Fibroblast of skin of left quadriceps (primary cell): ENCODE results near the gene EHD1.
A peak's percentile ranks its signal among the peaks of the same experiment; 100 is the strongest.
"Not testable (repeated sequence)": the region's sequence is repeated elsewhere in the genome, so short reads cannot be mapped to it uniquely, and the experiment has no call there.

Experiments used
- DNase-seq, 2 experiments: peaks; one replicate each; pipeline ENCODE4 v3.0.0-alpha.2; 2013; ENCODE audit warnings: low read depth in 2 of 2

EHD1 gene

DNA sequence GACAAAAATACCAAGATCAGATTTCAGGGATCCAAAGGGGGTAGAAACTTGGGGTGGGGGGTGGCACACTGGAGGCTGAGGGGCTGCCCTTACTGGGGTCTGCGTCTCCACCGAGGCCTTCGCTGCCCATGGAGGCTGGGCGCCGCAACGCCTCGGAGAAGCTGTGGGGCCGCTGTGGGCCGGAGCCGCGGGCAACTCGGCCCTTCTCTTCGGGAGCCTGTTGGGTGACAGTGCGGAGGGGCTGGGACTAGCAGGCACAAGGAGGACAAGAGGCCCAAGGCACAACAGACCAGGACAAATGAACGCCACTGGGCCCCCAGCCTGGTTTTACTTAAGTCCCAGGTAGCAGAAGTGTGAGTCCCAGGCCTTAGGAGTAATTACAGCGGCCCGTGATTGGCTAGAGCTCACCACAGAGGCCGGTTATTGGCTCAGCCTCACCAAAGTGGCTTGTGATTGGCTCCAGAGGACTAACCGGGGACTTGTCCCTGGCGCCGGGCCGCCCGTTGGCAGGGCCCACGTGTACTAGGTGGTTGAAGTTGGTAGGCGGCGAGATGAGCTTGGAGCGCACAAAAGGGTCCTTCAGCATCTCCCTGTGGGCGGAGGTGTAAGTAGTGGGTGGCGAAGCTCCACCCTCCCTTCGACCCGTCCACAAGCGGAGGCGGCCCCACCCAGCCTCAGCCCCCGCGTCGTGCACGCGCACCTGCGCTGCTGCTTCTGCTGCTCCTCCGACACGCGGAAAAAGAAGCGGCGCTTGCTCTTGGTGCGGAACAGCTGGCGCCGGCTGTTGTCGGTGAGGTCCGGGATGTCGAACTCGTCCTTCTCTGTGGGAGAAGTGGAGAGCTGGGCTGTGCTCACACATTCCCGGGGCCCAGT is 51.6 kb downstream of the EHD1 start:
- no peak for DNase-seq

DNA sequence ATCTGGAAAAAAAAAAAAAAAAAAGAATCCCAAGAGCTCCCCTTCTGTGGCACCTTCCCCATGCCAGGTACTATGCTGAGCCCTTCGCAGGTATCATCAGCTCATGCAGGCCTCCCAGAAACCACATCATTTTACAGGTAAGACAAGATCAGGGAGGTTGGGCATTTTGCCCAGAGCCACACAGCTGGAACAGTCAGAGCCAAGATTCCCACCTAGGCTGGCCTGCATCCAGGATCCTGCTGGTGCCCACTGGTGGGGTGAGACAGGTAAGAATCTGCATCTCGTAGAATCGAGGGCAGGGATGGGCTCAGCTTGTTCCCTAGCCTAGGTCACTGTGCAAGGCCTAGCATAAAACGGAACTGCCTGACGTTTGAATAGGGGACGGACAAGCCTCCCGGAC is 52.4 kb downstream of the EHD1 start:
- DNase-seq, result no peak

DNA sequence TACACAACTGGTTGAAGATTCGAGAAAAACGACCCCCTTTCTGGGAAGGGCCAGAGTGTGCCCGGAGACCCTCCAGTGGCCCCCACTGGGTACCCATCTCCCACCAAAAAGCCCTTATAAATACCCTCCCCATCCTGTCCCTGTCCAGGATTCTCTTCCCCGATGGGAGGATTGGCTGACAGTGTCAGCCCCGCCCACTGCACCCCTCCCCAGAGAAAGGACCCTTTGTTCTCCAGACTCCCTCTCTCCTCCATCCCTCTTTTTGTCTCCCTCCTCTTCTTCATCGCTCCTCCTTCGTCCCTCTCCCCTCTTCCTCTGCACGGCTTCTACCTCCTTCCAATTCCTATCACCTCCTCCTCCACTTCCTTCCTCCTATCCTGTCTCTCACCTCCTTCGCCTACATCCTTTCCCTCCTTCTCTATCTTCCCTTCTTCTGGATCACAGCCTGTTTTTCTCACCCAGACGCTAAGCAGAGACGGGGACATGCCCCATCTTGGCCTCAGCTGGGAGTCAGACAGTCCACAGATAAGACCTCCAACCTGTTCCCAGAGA is 54.8 kb downstream of the EHD1 start:
- DNase-seq, result no peak

DNA sequence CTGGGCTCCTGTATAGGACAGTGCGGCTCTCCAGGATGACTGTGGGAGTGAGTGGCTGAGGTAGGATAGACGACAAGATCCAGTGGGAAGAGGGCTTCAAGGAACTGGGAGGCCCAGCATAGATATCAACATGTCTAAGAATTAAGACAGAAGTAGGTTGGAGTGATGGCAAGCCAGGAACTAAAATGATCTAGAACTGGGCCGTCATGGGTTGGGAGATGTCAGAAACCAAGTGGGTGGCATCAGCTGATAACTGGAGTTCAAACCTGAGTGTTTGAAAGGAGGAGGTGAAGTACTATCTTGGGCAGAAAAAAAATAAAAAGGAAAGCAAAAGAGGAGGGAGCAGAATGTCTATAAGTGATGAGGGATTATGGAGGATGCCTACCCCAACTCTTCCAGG is 60.9 kb downstream of the EHD1 start:
- no peak for DNase-seq

DNA sequence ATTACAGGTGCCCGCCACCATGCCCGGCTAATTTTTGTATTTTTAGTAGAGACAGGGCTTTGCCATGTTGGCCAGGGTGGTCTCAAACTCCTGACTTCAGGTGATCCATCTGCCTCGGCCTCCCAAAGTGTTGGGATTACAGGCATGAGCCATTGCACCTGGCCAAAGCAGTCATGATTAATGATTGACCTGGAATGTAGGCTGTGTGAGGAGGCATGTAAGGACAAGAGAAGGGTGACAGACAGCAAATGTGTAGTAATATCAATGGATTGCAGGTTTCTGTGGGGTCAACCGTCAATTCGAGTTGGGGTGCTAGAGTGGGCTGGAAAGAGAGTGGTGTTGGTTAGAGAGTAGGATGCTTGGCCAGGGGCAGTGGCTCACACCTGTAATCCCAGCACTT is 63.0 kb downstream of the EHD1 start:
- not testable (repeated sequence) for DNase-seq

GRCh38 chr11:64814712-64815187 is 63.7 kb downstream of the EHD1 start:
- no peak for DNase-seq

GRCh38 chr11:64813826-64814225 is 64.6 kb downstream of the EHD1 start:
- DNase-seq, result no peak

DNA sequence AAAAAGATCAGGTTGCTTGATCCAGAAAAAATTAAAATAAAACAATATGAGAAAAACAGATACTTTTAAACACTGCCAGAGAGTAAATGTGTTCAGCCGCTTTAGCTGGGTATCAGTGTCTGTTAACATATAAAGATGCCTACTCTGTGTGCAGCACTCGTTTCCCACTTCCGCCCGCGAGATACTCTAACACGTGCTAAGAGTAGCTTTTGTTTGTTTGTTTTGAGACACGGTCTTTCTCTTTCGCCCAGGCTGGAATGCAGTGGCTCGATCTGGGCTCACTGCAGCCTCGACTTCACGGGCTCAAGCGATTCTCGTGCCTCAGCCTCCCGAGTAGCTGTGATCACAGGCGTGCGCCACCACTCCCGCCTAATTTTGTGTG is 67.5 kb downstream of the EHD1 start:
- DNase-seq, result no peak

- DNase-seq, result peak; percentile 85 to 89
Observed at GRCh38 chr11:64810271-64810890, 68.0 kb downstream of the EHD1 start, which contains the start of gene MEN1. Gene MEN1, minus strand, starts transcription at chr11:64810551. Its CDS starts 442 bp downstream, at chr11:64810109.

- DNase-seq, result no peak
Observed at GRCh38 chr11:64809781-64810241, 68.6 kb downstream of the EHD1 start.

DNA sequence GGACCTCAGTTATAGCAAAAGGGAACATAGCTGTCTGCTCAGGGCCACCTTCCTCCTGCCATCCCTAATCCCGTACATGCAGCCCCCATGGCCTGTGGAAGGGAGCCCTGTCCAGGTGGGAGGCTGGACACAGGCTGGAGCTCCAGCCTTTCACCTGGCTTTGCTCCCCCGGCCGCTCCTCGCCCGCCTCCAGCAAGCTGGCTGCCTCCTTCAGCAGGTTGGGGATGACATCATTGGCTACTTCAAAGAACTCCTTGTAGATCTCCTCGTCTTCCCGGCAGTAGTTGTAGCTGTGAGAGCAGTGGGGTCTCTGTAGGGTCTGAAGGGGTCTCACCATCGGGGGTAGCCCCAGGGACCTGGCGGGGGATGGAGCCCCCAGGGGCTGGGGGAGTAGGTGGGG is 72.9 kb downstream of the EHD1 start:
- no peak for DNase-seq

DNA sequence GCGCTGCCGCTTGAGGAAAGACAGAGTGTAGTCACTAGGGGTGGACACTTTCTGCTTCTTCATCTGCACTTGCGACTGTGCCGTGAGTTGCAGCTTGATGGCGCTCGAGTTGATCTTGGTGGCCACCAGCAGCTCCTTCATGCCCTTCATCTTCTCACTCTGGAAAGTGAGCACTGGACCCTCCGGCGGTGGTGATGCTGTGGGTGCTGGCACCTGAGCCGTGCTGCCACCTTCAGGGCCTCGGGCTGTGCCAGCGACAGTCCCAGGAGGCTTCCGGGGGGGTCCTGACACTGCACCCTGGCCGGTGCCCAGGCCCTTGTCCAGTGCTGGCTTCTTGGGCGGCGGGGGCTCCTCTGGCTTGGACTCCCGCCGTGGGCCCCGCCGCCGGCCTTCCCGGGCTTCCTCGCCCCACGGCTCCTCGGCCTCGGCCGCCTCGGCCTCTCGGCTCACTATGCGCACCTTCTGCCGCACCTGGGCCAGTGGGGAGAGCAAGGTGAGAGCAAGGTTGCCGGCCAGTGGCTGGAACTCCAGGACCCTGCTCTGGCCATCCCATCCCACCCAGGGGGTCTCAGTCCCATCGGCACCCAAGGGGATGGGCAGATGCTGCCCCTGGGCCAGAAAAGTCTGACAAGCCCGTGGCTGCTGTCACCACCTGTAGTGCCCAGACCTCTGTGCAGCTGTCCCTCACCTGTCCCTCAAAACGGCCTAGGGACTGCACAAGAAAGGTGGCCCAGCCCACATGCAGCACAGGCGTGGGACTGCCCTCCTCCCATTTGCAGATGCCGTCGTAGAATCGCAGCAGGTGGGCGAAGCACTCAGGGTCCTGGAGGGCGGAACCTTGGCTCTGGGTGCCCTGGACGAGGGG is 73.8 kb downstream of the EHD1 start:
- DNase-seq, result no peak

- no peak for DNase-seq
Observed at GRCh38 chr11:64803846-64804345, 74.5 kb downstream of the EHD1 start.

- DNase-seq, result peak; percentile 60 to 63
Observed at GRCh38 chr11:64803158-64803845, 75.1 kb downstream of the EHD1 start, which contains the start of gene MAP4K2. Gene MAP4K2, minus strand, starts transcription at chr11:64803214. Its CDS starts 65 bp downstream, at chr11:64803149.

DNA sequence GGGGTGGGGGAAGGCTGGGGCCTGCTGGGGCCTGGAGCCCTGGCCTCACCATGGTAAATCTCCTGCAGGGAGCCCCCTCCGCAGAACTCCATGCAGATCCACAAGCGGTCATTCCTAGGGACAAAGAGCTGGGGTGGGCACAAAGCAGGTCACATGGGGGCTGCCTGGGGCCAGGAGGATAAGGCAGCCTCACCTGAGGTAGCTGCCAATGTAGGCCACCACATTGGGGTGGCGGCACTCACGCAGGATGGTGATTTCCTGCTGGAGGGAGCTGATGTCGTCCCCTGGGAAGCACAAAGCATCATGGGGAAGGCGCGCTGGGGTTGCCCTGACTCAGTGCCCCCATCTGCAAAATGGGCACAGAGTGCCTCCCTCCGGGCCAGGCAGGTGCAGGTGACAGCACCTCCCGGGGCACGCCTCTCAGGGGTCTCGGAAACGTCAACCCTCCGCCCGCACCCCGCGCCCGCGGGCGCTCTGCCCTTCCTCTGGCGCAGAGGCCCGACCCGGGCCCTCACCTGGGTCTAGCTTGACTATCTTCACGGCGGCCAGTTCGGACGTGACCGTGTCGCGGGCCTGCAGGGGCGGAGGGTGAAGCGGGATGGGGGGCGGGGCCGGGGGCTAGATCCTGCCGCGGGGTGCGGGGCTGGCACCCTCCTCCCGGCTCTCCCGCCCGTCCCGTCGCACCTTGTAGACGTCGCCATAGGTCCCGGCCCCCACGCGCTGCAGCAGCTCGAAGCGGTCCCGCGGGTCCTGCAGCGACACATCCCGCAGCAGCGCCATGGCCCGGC is 75.9 kb downstream of the EHD1 start:
- no peak for DNase-seq
